HFF-Myc (cell line): ENCODE results near the gene OBP2B.
A peak's percentile ranks its signal among the peaks of the same experiment; 100 is the strongest.

Source experiments
- DNase-seq: peaks from one replicate; pipeline ENCODE4 v3.0.0-alpha.2; 2011; ENCODE audit warnings: low read depth; ENCODE audit errors: extremely low read depth
- H3K4me3 ChIP-seq: replicated peaks from 2 replicates; pipeline ENCODE4 v1.5.1; 2011; ENCODE audit warnings: low read depth, mild to moderate bottlenecking, control low read depth, low read length
- CTCF ChIP-seq: IDR thresholded peaks from 2 replicates; pipeline ENCODE4 v1.5.1; 2012; ENCODE audit warnings: mild to moderate bottlenecking, low read depth, low read length, control low read depth; ENCODE audit errors: missing control alignments

Gene OBP2B

GRCh38 chr9:133188006-133188842 is 20.8 kb downstream of the OBP2B start:
- TF ChIP-seq CTCF = no peak
- DNase-seq = no peak
- H3K4me3 ChIP-seq = no peak overlapping the region

GRCh38 chr9:133187561-133188005 is 21.5 kb downstream of the OBP2B start:
- H3K4me3 ChIP-seq = no peak overlapping the region
- DNase-seq = no peak
- no peak for TF ChIP-seq CTCF

GRCh38 chr9:133186736-133187135 is 22.3 kb downstream of the OBP2B start:
- TF ChIP-seq CTCF = no peak

GRCh38 chr9:133184971-133185370 is 24.1 kb downstream of the OBP2B start:
- TF ChIP-seq CTCF = peak; percentile 50
- H3K4me3 ChIP-seq = no peak overlapping the region
- peak; percentile 38 for DNase-seq

More at GRCh38 chr9:133186736-133187135, 22.3 kb downstream of the OBP2B start:
- no peak overlapping the region for H3K4me3 ChIP-seq
- DNase-seq = no peak

GRCh38 chr9:133182151-133182550 is 26.9 kb downstream of the OBP2B start:
- DNase-seq = no peak
- TF ChIP-seq CTCF = no peak
- no peak overlapping the region for H3K4me3 ChIP-seq

GRCh38 chr9:133181561-133181960 is 27.5 kb downstream of the OBP2B start:
- H3K4me3 ChIP-seq = no peak overlapping the region
- no peak for DNase-seq
- no peak for TF ChIP-seq CTCF
